SU-DHL-6 (cell line): ENCODE results near the gene MEIS3.

Experiments used
- H2AFZ ChIP-seq: fragments of 200-600 bp; sonication (generic); 2 replicates; pipeline ENCODE4 v1.6.1; 2014; ENCODE audit warnings: low read depth, mild to moderate bottlenecking, moderate library complexity, mixed read lengths, antibody characterized with exemption, low read length; ENCODE audit not compliant: severe bottlenecking
- H3F3A ChIP-seq: fragments of 200-600 bp; shearing (Covaris generic); 2 replicates; pipeline ENCODE4 v1.6.0; 2016; ENCODE audit warnings: antibody characterized with exemption, mild to moderate bottlenecking; ENCODE audit not compliant: insufficient read depth
- H3K27ac ChIP-seq: fragments of 200-600 bp; sonication (generic); 2 replicates; pipeline ENCODE4 v1.5.1; 2016; ENCODE audit warnings: low read depth, mild to moderate bottlenecking, low read length, moderate library complexity, mixed read lengths
- H3K27me3 ChIP-seq: fragments of 200-600 bp; sonication (generic), shearing (Covaris generic); 2 replicates; pipeline ENCODE4 v1.6.0; 2014; ENCODE audit warnings: mild to moderate bottlenecking, low read length
- H3K36me3 ChIP-seq: fragments of 200-600 bp; sonication (generic); 2 replicates; pipeline ENCODE4 v1.6.1; 2014; ENCODE audit warnings: mild to moderate bottlenecking, low read length, mixed read lengths
- H3K4me2 ChIP-seq: fragments of 300-600, 200-600 bp; shearing (Covaris generic), sonication (generic); 2 replicates; pipeline ENCODE4 v1.6.0; 2014; ENCODE audit warnings: low read length, low read depth, mild to moderate bottlenecking; ENCODE audit not compliant: poor library complexity, severe bottlenecking
- H3K4me3 ChIP-seq: fragments of 200-600 bp; sonication (generic); 2 replicates; pipeline ENCODE4 v1.5.1; 2014; ENCODE audit warnings: antibody characterized with exemption, low read length, mild to moderate bottlenecking, mixed read lengths; ENCODE audit not compliant: insufficient read depth, poor library complexity, severe bottlenecking
- H3K79me2 ChIP-seq: fragments of 200-600 bp; sonication (generic); 2 replicates; pipeline ENCODE4 v1.6.1; 2014; ENCODE audit warnings: mild to moderate bottlenecking, low read length, moderate library complexity; ENCODE audit not compliant: insufficient read depth
- H3K9ac ChIP-seq: fragments of 200-600 bp; sonication (generic); 2 replicates; pipeline ENCODE4 v1.7.0; 2014; ENCODE audit warnings: mild to moderate bottlenecking, low read length
- H3K9me2 ChIP-seq: fragments of 200-600 bp; sonication (generic); replicated peaks from 2 replicates; pipeline ENCODE4 v1.6.1; 2014; ENCODE audit warnings: low read length; ENCODE audit not compliant: insufficient read depth
- H3K9me3 ChIP-seq: fragments of 200-600 bp; sonication (generic); 2 replicates; pipeline ENCODE4 v1.6.1; 2014; ENCODE audit warnings: low read length, mixed read lengths; ENCODE audit not compliant: insufficient read depth
- H4K20me1 ChIP-seq: fragments of 200-600 bp; sonication (generic); 2 replicates; pipeline ENCODE4 v1.6.1; 2014; ENCODE audit warnings: low read depth, mild to moderate bottlenecking, antibody characterized with exemption, low read length, moderate library complexity, mixed read lengths
- EZH2phosphoT487 ChIP-seq: fragments of 200-600 bp; sonication (generic), shearing (Covaris generic); conservative IDR thresholded peaks from 2 replicates; pipeline ENCODE4 v1.6.1; 2018; ENCODE audit warnings: mild to moderate bottlenecking, antibody characterized with exemption, low read length, moderate library complexity, mixed read lengths
- TF ChIP-seq, protein P1 (sequence below): fragments of 200-600 bp; sonication (generic); IDR thresholded peaks from one replicate; pipeline ENCODE4 v1.5.1; 2017; ENCODE audit warnings: antibody characterized with exemption, mild to moderate bottlenecking, low read length, moderate library complexity; ENCODE audit not compliant: insufficient read depth, poor library complexity, severe bottlenecking

MEIS3 gene

DNA sequence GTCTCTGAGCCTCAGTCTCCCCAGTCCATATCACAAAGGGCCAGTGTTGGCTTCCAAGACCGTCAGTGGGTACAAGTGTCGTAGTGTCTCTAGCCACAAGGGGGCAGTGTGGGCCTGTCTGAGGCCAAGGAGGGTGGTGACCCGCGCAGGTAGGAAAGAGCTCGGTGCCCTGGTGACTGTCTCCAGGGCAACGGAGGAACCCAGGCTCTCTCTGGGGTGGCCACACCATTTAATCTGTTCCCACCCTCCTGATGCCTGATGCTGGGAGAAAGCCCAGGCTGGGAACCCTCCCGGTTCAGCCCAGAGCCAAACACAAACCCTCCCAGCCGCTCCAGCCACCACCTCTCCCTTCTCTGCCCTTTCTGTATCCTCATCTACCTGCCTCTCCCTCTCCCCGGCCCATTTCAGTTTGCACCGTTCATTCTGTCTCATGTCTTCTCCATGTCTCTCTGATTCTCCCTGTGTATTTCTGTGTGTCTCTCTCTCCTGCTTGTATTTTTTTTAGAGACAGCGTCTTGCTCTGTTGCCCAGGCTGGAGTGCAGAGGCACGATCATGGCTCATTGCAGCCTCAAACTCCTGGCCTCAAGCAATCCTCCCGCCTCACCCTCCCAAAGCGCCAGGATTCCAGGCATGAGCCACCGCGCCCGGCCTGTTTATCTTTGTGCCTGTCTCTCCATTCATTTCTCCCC is 17.5 kb upstream of the MEIS3 start:
- Histone ChIP-seq H3F3A (no peaks in the 10 kb centered on the region), H3K4me2 (no peak overlapping the region), H3K4me3 (no peak overlapping the region), H3K27me3 (no peaks in the 10 kb centered on the region), H3K9me2 (no peaks in the 10 kb centered on the region), H4K20me1 (no peaks in the 10 kb centered on the region), H3K9ac (no peak overlapping the region), H3K36me3 (no peaks in the 10 kb centered on the region), H3K79me2 (no peaks in the 10 kb centered on the region), H2AFZ (no peak overlapping the region), H3K27ac (no peak overlapping the region), H3K9me3 (no peaks in the 10 kb centered on the region)
- TF ChIP-seq, protein P1, sequence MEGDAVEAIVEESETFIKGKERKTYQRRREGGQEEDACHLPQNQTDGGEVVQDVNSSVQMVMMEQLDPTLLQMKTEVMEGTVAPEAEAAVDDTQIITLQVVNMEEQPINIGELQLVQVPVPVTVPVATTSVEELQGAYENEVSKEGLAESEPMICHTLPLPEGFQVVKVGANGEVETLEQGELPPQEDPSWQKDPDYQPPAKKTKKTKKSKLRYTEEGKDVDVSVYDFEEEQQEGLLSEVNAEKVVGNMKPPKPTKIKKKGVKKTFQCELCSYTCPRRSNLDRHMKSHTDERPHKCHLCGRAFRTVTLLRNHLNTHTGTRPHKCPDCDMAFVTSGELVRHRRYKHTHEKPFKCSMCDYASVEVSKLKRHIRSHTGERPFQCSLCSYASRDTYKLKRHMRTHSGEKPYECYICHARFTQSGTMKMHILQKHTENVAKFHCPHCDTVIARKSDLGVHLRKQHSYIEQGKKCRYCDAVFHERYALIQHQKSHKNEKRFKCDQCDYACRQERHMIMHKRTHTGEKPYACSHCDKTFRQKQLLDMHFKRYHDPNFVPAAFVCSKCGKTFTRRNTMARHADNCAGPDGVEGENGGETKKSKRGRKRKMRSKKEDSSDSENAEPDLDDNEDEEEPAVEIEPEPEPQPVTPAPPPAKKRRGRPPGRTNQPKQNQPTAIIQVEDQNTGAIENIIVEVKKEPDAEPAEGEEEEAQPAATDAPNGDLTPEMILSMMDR: peak; percentile 86
- no peak for TF ChIP-seq EZH2phosphoT487

DNA sequence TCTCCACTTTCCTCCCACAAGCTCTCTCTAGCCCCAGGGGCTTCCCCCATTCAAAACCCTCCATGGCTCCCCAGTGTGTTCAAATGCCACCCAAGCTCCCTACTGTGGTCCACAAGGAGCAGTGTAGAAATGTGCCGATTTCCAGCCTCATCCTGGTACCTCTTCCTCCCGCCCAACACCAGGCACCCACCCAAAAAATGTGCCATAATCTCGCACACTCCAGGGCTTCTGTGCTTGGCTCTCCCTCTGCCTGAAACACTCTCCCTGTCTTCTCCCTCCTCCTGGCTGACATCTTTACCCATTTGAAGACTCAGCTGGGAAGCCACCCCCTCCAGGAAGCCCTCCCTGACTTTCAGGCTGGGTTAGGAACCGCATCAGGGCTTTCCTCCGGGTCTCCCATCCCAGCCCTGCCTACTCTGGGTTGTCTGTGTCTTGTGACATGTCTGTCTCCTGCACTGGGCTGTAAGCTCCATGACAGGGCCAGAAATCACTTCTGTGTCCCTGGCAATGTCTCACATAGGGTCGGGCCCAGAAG is 16.6 kb upstream of the MEIS3 start:
- Histone ChIP-seq H3K27me3 (no peaks in the 10 kb centered on the region), H3K4me3 (no peak overlapping the region), H4K20me1 (no peaks in the 10 kb centered on the region), H2AFZ (no peak overlapping the region), H3K27ac (no peak overlapping the region), H3K4me2 (no peak overlapping the region), H3K9me2 (no peaks in the 10 kb centered on the region), H3K9ac (no peak overlapping the region), H3F3A (no peaks in the 10 kb centered on the region), H3K9me3 (no peaks in the 10 kb centered on the region), H3K79me2 (no peaks in the 10 kb centered on the region), H3K36me3 (no peaks in the 10 kb centered on the region)
- TF ChIP-seq EZH2phosphoT487: no peak
- TF ChIP-seq, protein P1: no peak

DNA sequence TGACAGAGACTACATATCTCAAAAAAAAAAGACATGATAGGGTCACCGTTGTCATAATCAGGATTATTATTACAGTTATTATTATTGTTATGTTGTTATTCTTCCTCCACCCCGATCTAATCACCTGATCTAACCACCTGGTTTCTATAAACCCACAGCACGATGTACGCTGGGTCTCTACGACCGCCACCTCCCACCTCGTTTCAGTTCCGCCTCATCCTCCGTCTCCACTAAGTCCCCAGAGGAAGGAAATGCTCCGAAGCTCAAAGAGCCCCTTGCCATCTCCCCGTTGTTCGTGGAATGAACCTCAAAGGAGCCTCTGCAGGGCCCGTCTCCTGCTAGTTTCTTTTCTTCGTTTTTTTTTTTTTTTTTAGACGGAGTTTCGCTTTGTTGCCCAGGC is 15.9 kb upstream of the MEIS3 start:
- no peak overlapping the region for H3K4me3 ChIP-seq
- H3K9ac ChIP-seq: no peak overlapping the region
- H3K9me3 ChIP-seq: no peaks in the 10 kb centered on the region

More for the DNA sequence above, 15.9 kb upstream of the MEIS3 start:
- no peaks in the 10 kb centered on the region for H3K79me2 ChIP-seq
- no peak overlapping the region for H3K27ac ChIP-seq
- H4K20me1 ChIP-seq: no peaks in the 10 kb centered on the region
- H3K4me2 ChIP-seq: no peak overlapping the region
- H3K9me2 ChIP-seq: no peaks in the 10 kb centered on the region
- H3K27me3 ChIP-seq: no peaks in the 10 kb centered on the region
- no peak overlapping the region for H2AFZ ChIP-seq
- H3F3A ChIP-seq: no peaks in the 10 kb centered on the region
- TF ChIP-seq EZH2phosphoT487: no peak
- TF ChIP-seq, protein P1: no peak
- H3K36me3 ChIP-seq: no peaks in the 10 kb centered on the region
